Activated effector memory CD4-positive, alpha-beta T cell treated with anti-CD3 and anti-CD28 coated beads, Interleukin-2, amount 50 U/mL, for 16 hours (primary cell): ENCODE data around the gene SNAP29.
"Not testable (repeated sequence)": the region's sequence is repeated elsewhere in the genome, so short reads cannot be mapped to it uniquely, and the experiment has no call there.

Source experiments
- DNase-seq: peaks from one replicate; pipeline ENCODE4 v3.0.0-alpha.2; 2020

SNAP29 gene

GRCh38 chr22:20903093-20903492 lies 44.3 kb downstream of the SNAP29 start:
- DNase-seq, result no peak

- DNase-seq, result no peak
These were observed 45.5 kb downstream of the SNAP29 start for GRCh38 chr22:20904008-20904979.

GRCh38 chr22:20904980-20905355 lies 46.2 kb downstream of the SNAP29 start:
- no peak for DNase-seq

- DNase-seq, result no peak
These were observed 46.9 kb downstream of the SNAP29 start for GRCh38 chr22:20905415-20906386.

- DNase-seq, result no peak
These were observed 47.6 kb downstream of the SNAP29 start for GRCh38 chr22:20906387-20906767.

- not testable (repeated sequence) for DNase-seq
These were observed 49.9 kb downstream of the SNAP29 start for GRCh38 chr22:20908717-20909116.

- DNase-seq, result no peak
These were observed 50.9 kb downstream of the SNAP29 start for GRCh38 chr22:20909543-20910303.

- DNase-seq, result no peak
These were observed 53.7 kb downstream of the SNAP29 start for GRCh38 chr22:20912494-20912893.

- DNase-seq, result peak; percentile 99
These were observed 58.4 kb downstream of the SNAP29 start, which contains the start of gene CRKL for GRCh38 chr22:20916916-20917810. Gene CRKL (plus strand): TSS chr22:20917407. CDS start chr22:20917935, 528 bp downstream.

GRCh38 chr22:20918663-20919218 lies 59.9 kb downstream of the SNAP29 start:
- no peak for DNase-seq

- DNase-seq, result no peak
These were observed 60.9 kb downstream of the SNAP29 start for GRCh38 chr22:20919718-20920117.

GRCh38 chr22:20920881-20921203 lies 62.0 kb downstream of the SNAP29 start:
- DNase-seq, result no peak

GRCh38 chr22:20922141-20922751 lies 63.4 kb downstream of the SNAP29 start:
- DNase-seq, result no peak

- no peak for DNase-seq
These were observed 67.4 kb downstream of the SNAP29 start for GRCh38 chr22:20926243-20926642.

- DNase-seq, result no peak
These were observed 69.2 kb downstream of the SNAP29 start for GRCh38 chr22:20927940-20928572.

- no peak for DNase-seq
These were observed 69.8 kb downstream of the SNAP29 start for GRCh38 chr22:20928573-20928967.

- no peak for DNase-seq
These were observed 71.2 kb downstream of the SNAP29 start for GRCh38 chr22:20930004-20930403.

- DNase-seq, result not testable (repeated sequence)
These were observed 71.6 kb downstream of the SNAP29 start for GRCh38 chr22:20930435-20930834.

- DNase-seq, result no peak
These were observed 72.4 kb downstream of the SNAP29 start for GRCh38 chr22:20931126-20931654.

GRCh38 chr22:20933910-20934309 lies 75.1 kb downstream of the SNAP29 start:
- no peak for DNase-seq
